ENCODE measurements around the gene CCNB1. TPM values are rescaled to one million over a fixed set of nuclear protein-coding genes. Genes with fewer than 3 reads are reported as not detected.

CCNB1 gene
- total RNA-seq, 1 donor from 2014 or later: 252 TPM

DNA sequence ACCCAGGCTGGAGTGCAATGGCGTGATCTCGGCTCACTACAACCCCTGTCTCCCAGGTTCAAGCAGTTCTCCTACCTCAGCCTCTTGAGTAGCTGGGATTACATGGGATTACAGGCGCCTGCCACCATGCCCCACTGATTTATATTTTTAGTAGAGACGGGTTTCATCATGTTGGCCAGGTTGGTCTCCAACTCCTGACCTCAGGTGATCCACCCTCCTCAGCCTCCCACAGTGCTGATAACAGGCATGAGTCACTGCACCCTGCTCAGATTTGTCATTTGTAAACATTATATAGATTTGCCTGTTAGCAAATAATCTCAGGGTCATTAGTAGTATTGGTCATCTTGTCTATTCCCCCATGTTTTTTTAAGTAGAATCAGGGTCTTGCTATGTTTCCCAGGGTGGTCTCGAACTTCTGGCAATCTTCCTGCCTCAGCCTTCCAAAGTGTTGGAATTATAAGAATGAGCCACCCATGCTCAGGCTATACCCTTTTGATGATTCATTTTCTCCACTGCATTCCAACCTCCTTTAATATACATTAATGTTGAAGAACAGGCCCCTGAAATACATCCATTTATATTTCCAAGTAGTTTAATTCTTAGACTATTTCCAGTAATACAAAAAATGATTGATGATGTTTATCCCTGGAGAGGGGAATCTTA, 39.7 kb downstream of the CCNB1 start:
- Mint-ChIP-seq H3K4me1 (no peaks in the 10 kb centered on the region), H3K27me3 (ENCODE audit: low read depth) (no peaks in the 10 kb centered on the region), H3K27ac (ENCODE audit: unreplicated experiment) (no peak overlapping the region), H3K4me3 (no peak overlapping the region), H3K9me3 (no peaks in the 10 kb centered on the region), H3K36me3 (ENCODE audit: low read depth) (peaks cover 2% of the 10 kb centered on the region)
- DNase-seq (ENCODE audit: low read depth, low spot score): no peak
- TF ChIP-seq, protein P1, sequence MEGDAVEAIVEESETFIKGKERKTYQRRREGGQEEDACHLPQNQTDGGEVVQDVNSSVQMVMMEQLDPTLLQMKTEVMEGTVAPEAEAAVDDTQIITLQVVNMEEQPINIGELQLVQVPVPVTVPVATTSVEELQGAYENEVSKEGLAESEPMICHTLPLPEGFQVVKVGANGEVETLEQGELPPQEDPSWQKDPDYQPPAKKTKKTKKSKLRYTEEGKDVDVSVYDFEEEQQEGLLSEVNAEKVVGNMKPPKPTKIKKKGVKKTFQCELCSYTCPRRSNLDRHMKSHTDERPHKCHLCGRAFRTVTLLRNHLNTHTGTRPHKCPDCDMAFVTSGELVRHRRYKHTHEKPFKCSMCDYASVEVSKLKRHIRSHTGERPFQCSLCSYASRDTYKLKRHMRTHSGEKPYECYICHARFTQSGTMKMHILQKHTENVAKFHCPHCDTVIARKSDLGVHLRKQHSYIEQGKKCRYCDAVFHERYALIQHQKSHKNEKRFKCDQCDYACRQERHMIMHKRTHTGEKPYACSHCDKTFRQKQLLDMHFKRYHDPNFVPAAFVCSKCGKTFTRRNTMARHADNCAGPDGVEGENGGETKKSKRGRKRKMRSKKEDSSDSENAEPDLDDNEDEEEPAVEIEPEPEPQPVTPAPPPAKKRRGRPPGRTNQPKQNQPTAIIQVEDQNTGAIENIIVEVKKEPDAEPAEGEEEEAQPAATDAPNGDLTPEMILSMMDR (conservative IDR thresholded peaks at IDR 0.05): no peak

DNA sequence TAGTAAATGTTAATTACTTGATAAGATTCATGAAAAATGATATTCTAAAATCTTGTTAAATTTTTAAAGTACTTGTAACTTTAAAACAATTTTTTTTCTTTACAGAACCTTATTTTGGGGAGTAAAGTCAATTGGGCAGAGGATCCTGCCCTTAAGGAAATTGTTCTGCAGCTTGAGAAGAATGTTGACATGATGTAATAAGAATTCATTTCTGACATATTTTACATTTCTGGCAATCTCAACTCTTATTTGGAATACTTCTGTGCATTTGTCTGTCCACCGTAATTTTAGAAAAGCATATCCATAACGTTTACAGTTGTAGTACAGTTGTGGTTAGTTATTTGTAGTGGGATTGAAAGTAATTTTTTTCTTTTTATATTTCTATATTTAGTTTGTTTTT, 42.7 kb downstream of the CCNB1 start:
- no peaks in the 10 kb centered on the region for H3K9me3 Mint-ChIP-seq
- TF ChIP-seq, protein P1 (conservative IDR thresholded peaks at IDR 0.05): no peak
- no peak for DNase-seq (ENCODE audit: low read depth, low spot score)
- no peak overlapping the region for H3K27ac Mint-ChIP-seq (ENCODE audit: unreplicated experiment)
- no peaks in the 10 kb centered on the region for H3K4me1 Mint-ChIP-seq
- H3K36me3 Mint-ChIP-seq (ENCODE audit: low read depth): peaks cover 2% of the 10 kb centered on the region
- no peaks in the 10 kb centered on the region for H3K27me3 Mint-ChIP-seq (ENCODE audit: low read depth)
- H3K4me3 Mint-ChIP-seq: no peak overlapping the region

DNA sequence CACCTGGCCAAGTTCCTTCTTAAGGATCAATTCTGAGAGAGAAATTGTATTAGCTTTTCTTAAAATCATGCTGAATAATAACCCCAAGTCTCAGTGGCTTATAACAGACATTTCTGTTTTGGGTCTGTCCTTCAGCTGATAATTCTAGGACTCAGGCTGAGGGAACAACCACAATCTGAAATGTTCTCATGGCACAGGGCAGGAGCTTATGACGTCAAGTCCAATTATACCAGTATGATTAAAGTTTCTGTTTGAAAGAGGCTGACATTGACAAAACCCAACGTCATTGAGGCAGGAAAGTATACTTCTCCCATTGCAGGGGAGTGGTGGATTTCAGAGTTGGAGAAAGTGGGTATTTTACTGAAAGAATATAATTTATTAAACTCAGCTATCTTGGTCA, 44.2 kb downstream of the CCNB1 start:
- TF ChIP-seq, protein P1 (conservative IDR thresholded peaks at IDR 0.05): no peak
- DNase-seq (ENCODE audit: low read depth, low spot score): no peak
- H3K4me1 Mint-ChIP-seq: no peaks in the 10 kb centered on the region
- H3K27ac Mint-ChIP-seq (ENCODE audit: unreplicated experiment): no peak overlapping the region
- H3K27me3 Mint-ChIP-seq (ENCODE audit: low read depth): no peaks in the 10 kb centered on the region
- H3K36me3 Mint-ChIP-seq (ENCODE audit: low read depth): peaks cover 2% of the 10 kb centered on the region
- H3K4me3 Mint-ChIP-seq: no peak overlapping the region
- H3K9me3 Mint-ChIP-seq: no peaks in the 10 kb centered on the region

DNA sequence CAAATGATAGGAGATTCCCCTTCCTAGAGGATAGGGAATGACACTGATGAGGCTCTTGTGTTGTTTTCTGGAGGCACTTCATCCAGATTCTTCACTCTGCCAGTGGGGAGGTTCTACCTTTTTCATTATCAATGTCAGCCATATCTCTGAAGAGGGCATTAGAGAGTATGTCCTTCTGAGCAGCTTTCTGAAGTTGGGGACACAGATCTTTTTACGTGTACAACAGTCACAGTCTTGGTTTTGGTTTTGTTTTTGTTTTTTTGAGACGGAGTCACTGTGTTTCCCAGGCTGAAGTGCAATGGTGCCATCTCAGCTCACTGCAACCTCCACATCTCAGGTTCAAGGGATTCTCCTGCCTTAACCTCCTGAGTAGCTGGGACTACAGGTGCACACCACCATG, 45.1 kb downstream of the CCNB1 start:
- Mint-ChIP-seq H3K27me3 (ENCODE audit: low read depth) (no peaks in the 10 kb centered on the region), H3K4me1 (no peaks in the 10 kb centered on the region), H3K36me3 (ENCODE audit: low read depth) (no peaks in the 10 kb centered on the region), H3K4me3 (no peak overlapping the region), H3K27ac (ENCODE audit: unreplicated experiment) (no peak overlapping the region), H3K9me3 (no peaks in the 10 kb centered on the region)
- DNase-seq (ENCODE audit: low read depth, low spot score): no peak
- TF ChIP-seq, protein P1 (conservative IDR thresholded peaks at IDR 0.05): no peak

DNA sequence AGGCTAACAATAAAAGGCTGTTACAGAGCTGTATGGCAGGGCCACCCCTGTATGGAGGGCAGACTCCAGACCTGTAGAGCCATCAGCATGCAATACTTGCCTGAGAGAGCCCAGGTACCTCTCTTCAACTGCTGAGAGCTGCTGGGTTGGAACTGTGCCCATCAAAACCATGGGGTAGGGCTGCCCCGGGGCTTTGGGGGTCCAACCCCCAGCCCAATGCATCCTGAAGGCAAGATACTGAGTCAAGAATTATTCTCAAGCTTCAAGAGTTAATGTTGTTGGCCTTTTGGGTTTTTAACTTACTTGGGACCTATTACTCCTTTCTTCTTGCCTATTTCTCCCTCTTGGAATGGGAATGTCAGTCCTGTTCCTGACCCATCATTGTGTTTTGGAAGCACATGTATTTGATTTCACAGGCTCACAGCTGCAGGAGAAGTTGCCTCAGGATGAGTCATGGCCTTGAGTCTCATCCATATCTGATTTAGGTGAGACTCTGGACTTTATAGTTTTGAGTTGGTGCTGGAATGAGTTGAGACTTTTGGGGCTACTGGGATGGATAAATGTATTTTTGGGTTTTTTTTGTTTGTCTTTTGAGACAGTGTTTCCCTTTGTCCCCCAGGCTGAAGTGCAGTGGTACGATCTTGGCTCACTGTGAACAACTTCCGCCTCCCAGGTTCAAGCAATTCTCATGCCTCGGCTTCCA, 46.7 kb downstream of the CCNB1 start:
- peaks cover 7% of the 10 kb centered on the region for H3K4me1 Mint-ChIP-seq
- TF ChIP-seq, protein P1 (conservative IDR thresholded peaks at IDR 0.05): no peak
- H3K9me3 Mint-ChIP-seq: no peaks in the 10 kb centered on the region
- no peak for DNase-seq (ENCODE audit: low read depth, low spot score)
- no peak overlapping the region for H3K4me3 Mint-ChIP-seq
- H3K36me3 Mint-ChIP-seq (ENCODE audit: low read depth): peaks cover 2% of the 10 kb centered on the region
- no peak overlapping the region for H3K27ac Mint-ChIP-seq (ENCODE audit: unreplicated experiment)
- no peaks in the 10 kb centered on the region for H3K27me3 Mint-ChIP-seq (ENCODE audit: low read depth)

Data from neural crest cell (in vitro differentiated cells).